OCI-LY3 (cell line): ENCODE data around the gene PXDN.

Source experiments
- H2AFZ ChIP-seq: fragments of 200-600, 300-600 bp; shearing (Covaris generic); 2 replicates; pipeline ENCODE4 v1.6.0; 2014; ENCODE audit warnings: antibody characterized with exemption, low read depth, low read length
- H3K27ac ChIP-seq: fragments of 200-600, 300-600 bp; sonication (generic); 2 replicates; pipeline ENCODE4 v1.5.1; 2014; ENCODE audit warnings: mild to moderate bottlenecking, low read length, moderate library complexity, mixed read lengths
- H3K27me3 ChIP-seq: fragments of 200-600, 300-600 bp; sonication (generic); 2 replicates; pipeline ENCODE4 v1.6.1; 2014; ENCODE audit warnings: low read depth, low read length, mixed read lengths
- H3K36me3 ChIP-seq: fragments of 200-600, 300-600 bp; sonication (generic); replicated peaks from 2 replicates; pipeline ENCODE3; 2014; ENCODE audit warnings: low read depth, low read length, mixed read lengths
- H3K4me1 ChIP-seq: fragments of 300-600, 200-600 bp; sonication (generic); 2 replicates; pipeline ENCODE4 v1.6.1; 2014; ENCODE audit warnings: low read length, mixed read lengths
- H3K4me2 ChIP-seq: fragments of 200-600, 300-600 bp; sonication (generic); 2 replicates; pipeline ENCODE4 v1.6.1; 2014; ENCODE audit warnings: low read length, mixed read lengths
- H3K4me3 ChIP-seq: fragments of 300-600, 200-600 bp; sonication (generic); 2 replicates; pipeline ENCODE4 v1.5.1; 2014; ENCODE audit warnings: antibody characterized with exemption, mild to moderate bottlenecking, low read length, moderate library complexity
- H3K79me2 ChIP-seq: fragments of 300-600, 200-600 bp; shearing (Covaris generic); 2 replicates; pipeline ENCODE4 v1.6.1; 2014; ENCODE audit warnings: mild to moderate bottlenecking, low read length, mixed read lengths
- H3K9ac ChIP-seq: fragments of 300-600, 200-600 bp; shearing (Covaris generic); 2 replicates; pipeline ENCODE4 v1.6.0; 2014; ENCODE audit warnings: mild to moderate bottlenecking, low read length, moderate library complexity
- H3K9me3 ChIP-seq: fragments of 200-600, 300-600 bp; shearing (Covaris generic); 2 replicates; pipeline ENCODE4 v1.6.1; 2014; ENCODE audit warnings: low read length, mixed read lengths; ENCODE audit not compliant: insufficient read depth
- H4K20me1 ChIP-seq: fragments of 200-600, 300-600 bp; sonication (generic); 2 replicates; pipeline ENCODE4 v1.6.1; 2016; ENCODE audit warnings: low read length, mixed read lengths; ENCODE audit not compliant: insufficient read depth
- EZH2phosphoT487 ChIP-seq: fragments of 200-600 bp; shearing (Covaris generic); IDR thresholded peaks from 2 replicates; pipeline ENCODE4 v1.6.1; 2018; ENCODE audit warnings: antibody characterized with exemption, mixed run types, low read depth
- TF ChIP-seq, protein P1 (sequence below): fragments of 200-600, 300-600 bp; sonication (generic); IDR thresholded peaks from 2 replicates; pipeline ENCODE4 v1.5.1; 2014; ENCODE audit warnings: antibody characterized with exemption, low read length, low read depth

Gene PXDN

GRCh38 chr2:1677821-1678165 lies 66.5 kb downstream of the PXDN start:
- no peaks in the 10 kb centered on the region for H3K36me3 ChIP-seq

DNA sequence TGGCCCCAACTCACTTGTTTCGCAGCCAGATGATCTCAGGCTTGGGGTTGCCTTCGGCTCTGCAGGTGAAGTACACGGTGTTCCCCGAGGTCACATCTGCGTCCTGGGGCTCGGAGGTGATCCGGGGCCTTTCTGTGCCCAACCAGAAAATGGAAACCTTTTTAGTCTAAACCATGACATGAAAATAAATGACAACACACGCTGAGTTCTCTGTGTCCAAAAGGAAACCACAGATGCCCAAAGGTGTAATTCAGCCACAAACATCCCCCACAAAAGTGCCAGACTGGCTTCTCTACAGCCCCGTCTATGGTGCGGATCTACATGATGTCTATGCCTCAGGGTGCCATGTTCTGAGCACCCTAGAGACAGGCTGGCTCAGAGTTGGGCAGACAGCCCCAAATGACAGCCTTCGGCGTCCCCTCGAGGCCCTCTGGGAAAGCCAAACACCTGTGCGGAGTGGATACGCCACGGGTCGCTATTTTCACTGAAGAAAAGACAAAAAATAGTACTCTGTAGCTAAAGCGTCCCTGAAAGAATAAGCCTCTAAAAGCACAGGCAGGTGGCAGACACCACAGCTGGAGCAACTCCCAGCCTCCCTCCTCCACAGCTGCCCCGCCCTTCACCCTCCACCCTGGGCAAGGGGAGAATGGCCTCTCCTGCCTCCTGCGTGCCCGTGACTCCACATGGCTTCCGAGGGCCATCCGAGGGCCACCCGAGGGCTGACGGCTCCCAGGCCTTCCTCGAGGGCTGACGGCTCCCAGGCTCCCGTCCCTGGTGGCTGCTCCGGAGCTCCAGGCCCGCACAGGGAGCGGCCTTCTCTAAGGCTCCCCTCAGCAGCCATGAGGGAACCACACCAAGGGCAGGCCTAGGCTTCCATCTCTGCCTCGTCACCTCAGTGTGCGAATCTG lies 67.1 kb downstream of the PXDN start:
- H3K4me3 ChIP-seq, result no peak overlapping the region
- no peak overlapping the region for H3K4me2 ChIP-seq
- TF ChIP-seq, protein P1, sequence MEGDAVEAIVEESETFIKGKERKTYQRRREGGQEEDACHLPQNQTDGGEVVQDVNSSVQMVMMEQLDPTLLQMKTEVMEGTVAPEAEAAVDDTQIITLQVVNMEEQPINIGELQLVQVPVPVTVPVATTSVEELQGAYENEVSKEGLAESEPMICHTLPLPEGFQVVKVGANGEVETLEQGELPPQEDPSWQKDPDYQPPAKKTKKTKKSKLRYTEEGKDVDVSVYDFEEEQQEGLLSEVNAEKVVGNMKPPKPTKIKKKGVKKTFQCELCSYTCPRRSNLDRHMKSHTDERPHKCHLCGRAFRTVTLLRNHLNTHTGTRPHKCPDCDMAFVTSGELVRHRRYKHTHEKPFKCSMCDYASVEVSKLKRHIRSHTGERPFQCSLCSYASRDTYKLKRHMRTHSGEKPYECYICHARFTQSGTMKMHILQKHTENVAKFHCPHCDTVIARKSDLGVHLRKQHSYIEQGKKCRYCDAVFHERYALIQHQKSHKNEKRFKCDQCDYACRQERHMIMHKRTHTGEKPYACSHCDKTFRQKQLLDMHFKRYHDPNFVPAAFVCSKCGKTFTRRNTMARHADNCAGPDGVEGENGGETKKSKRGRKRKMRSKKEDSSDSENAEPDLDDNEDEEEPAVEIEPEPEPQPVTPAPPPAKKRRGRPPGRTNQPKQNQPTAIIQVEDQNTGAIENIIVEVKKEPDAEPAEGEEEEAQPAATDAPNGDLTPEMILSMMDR, result no peak
- no peak for TF ChIP-seq EZH2phosphoT487
- H3K27me3 ChIP-seq, result no peaks in the 10 kb centered on the region
- H3K4me1 ChIP-seq, result no peaks in the 10 kb centered on the region
- H3K9me3 ChIP-seq, result no peaks in the 10 kb centered on the region
- H2AFZ ChIP-seq, result no peak overlapping the region
- no peak overlapping the region for H3K27ac ChIP-seq
- H3K9ac ChIP-seq, result no peak overlapping the region
- H3K79me2 ChIP-seq, result no peaks in the 10 kb centered on the region
- H4K20me1 ChIP-seq, result no peaks in the 10 kb centered on the region
- no peaks in the 10 kb centered on the region for H3K36me3 ChIP-seq

More at GRCh38 chr2:1677821-1678165, 66.5 kb downstream of the PXDN start:
- Histone ChIP-seq H3K27ac (no peak overlapping the region), H4K20me1 (no peaks in the 10 kb centered on the region), H3K79me2 (no peaks in the 10 kb centered on the region), H3K4me3 (no peak overlapping the region), H3K27me3 (no peaks in the 10 kb centered on the region), H2AFZ (no peak overlapping the region), H3K4me2 (no peak overlapping the region), H3K9ac (no peak overlapping the region), H3K9me3 (no peaks in the 10 kb centered on the region), H3K4me1 (no peaks in the 10 kb centered on the region)
- no peak for TF ChIP-seq EZH2phosphoT487
- TF ChIP-seq, protein P1, result no peak

DNA sequence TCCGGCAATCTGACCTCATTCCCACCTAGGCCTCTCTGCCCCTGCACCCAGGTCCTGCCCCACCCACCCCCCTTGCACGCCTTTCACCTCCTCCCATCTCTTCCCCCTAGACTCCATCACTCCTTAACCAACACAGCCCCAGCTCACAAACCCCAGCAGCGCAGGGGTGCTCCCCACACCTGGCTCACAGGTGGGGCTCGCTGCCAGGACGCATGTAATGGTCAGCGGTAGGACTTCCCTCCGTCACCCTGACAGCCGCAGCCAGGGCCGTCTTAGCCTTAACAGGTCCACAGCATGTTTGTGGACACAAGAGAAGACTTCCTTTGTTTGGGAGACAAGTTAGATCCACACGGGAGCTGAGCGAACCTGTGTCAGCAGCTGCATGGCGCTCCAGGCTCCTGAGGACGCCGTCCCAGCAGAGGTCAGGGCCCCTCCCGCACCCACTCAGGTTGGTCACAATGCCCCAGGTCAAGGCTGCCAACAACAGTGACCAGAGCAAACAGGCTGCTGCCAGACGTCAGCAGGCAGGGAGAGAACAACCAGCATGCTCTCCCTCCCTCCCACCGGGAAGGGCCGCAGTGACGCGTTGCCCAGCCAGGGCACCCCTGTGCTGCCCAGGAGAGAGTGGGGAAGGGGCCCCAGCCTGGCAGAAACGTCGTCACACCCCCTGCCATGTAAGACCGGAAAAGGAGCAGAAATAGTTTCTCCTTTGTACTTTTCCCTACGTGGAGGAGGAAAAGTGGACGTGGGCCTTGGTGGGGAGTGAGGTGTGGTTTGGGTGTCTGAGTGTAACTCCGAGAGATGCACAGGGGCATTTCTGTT lies 68.0 kb downstream of the PXDN start:
- no peak overlapping the region for H3K4me3 ChIP-seq
- no peaks in the 10 kb centered on the region for H3K27me3 ChIP-seq
- no peak overlapping the region for H3K9ac ChIP-seq
- no peaks in the 10 kb centered on the region for H3K36me3 ChIP-seq
- no peak overlapping the region for H3K27ac ChIP-seq
- H4K20me1 ChIP-seq, result no peaks in the 10 kb centered on the region
- no peaks in the 10 kb centered on the region for H3K79me2 ChIP-seq
- no peaks in the 10 kb centered on the region for H3K4me1 ChIP-seq
- no peak overlapping the region for H2AFZ ChIP-seq
- no peak for TF ChIP-seq EZH2phosphoT487
- TF ChIP-seq, protein P1, result no peak
- H3K4me2 ChIP-seq, result no peak overlapping the region
- no peaks in the 10 kb centered on the region for H3K9me3 ChIP-seq

- Histone ChIP-seq H4K20me1 (no peaks in the 10 kb centered on the region), H3K27me3 (no peaks in the 10 kb centered on the region), H3K9ac (no peak overlapping the region), H3K79me2 (no peaks in the 10 kb centered on the region), H3K36me3 (no peaks in the 10 kb centered on the region), H3K27ac (no peak overlapping the region), H2AFZ (no peak overlapping the region), H3K4me3 (no peak overlapping the region), H3K4me2 (no peak overlapping the region), H3K4me1 (no peaks in the 10 kb centered on the region), H3K9me3 (no peaks in the 10 kb centered on the region)
- TF ChIP-seq EZH2phosphoT487, result no peak
- TF ChIP-seq, protein P1, result no peak
Measured at GRCh38 chr2:1675633-1676032, 68.7 kb downstream of the PXDN start.
